Ammon's horn (tissue), 1 donor: ENCODE results near the gene NUBP1.
A peak's percentile ranks its signal among the peaks of the same experiment; 100 is the strongest.
"Not testable (repeated sequence)": the region's sequence is repeated elsewhere in the genome, so short reads cannot be mapped to it uniquely, and the experiment has no call there.

ENCODE experiments used
- DNase-seq: peaks from one replicate; pipeline ENCODE4 v3.0.0-alpha.2; 2016; ENCODE audit warnings: low spot score

NUBP1 gene

GRCh38 chr16:10743610-10744369 lies at the start of gene NUBP1:
Gene NUBP1, plus strand, starts transcription at chr16:10743842. Its CDS starts 22 bp downstream, at chr16:10743864.
- peak; percentile 99 for DNase-seq

- no peak for DNase-seq
Observed at GRCh38 chr16:10693889-10694288, 49.8 kb upstream of the NUBP1 start.

- DNase-seq, result no peak
Observed at GRCh38 chr16:10694306-10694705, 49.3 kb upstream of the NUBP1 start.

GRCh38 chr16:10694830-10695229 lies 48.8 kb upstream of the NUBP1 start, which contains the start of gene TEKT5:
Gene TEKT5, minus strand, starts transcription at chr16:10694930. Its CDS starts 57 bp downstream, at chr16:10694873.
- no peak for DNase-seq

- DNase-seq, result no peak
Observed at GRCh38 chr16:10699756-10700155, 43.9 kb upstream of the NUBP1 start.

- DNase-seq, result no peak
Observed at GRCh38 chr16:10708969-10709368, 34.7 kb upstream of the NUBP1 start.

- DNase-seq, result no peak
Observed at GRCh38 chr16:10728003-10728887, 15.4 kb upstream of the NUBP1 start.

- DNase-seq, result no peak
Observed at GRCh38 chr16:10729104-10730048, 14.3 kb upstream of the NUBP1 start.

GRCh38 chr16:10731790-10732189 lies 11.9 kb upstream of the NUBP1 start:
- no peak for DNase-seq

GRCh38 chr16:10737068-10737625 lies 6.5 kb upstream of the NUBP1 start:
- DNase-seq, result peak; percentile 81

GRCh38 chr16:10738231-10739077 lies 5.2 kb upstream of the NUBP1 start:
- DNase-seq, result peak; percentile 84

GRCh38 chr16:10740000-10740844 lies 3.4 kb upstream of the NUBP1 start:
- no peak for DNase-seq

GRCh38 chr16:10740845-10741208 lies 2.8 kb upstream of the NUBP1 start:
- DNase-seq, result no peak

GRCh38 chr16:10741249-10741648 lies 2.4 kb upstream of the NUBP1 start:
- not testable (repeated sequence) for DNase-seq

GRCh38 chr16:10741844-10742243 lies 1.8 kb upstream of the NUBP1 start:
- DNase-seq, result no peak

GRCh38 chr16:10743227-10743609 lies 424 bp upstream of the NUBP1 start:
- no peak for DNase-seq

- DNase-seq, result no peak
Observed at GRCh38 chr16:10744370-10745030, 858 bp downstream of the NUBP1 start.

- DNase-seq, result no peak
Observed at GRCh38 chr16:10745841-10746240, 2.2 kb downstream of the NUBP1 start.

GRCh38 chr16:10750793-10751192 lies 7.2 kb downstream of the NUBP1 start:
- DNase-seq, result no peak
